Measurements from ENCODE around the gene MGAT4A.
"Not testable (repeated sequence)": the region's sequence is repeated elsewhere in the genome, so short reads cannot be mapped to it uniquely, and the experiment has no call there.

MGAT4A gene

DNA sequence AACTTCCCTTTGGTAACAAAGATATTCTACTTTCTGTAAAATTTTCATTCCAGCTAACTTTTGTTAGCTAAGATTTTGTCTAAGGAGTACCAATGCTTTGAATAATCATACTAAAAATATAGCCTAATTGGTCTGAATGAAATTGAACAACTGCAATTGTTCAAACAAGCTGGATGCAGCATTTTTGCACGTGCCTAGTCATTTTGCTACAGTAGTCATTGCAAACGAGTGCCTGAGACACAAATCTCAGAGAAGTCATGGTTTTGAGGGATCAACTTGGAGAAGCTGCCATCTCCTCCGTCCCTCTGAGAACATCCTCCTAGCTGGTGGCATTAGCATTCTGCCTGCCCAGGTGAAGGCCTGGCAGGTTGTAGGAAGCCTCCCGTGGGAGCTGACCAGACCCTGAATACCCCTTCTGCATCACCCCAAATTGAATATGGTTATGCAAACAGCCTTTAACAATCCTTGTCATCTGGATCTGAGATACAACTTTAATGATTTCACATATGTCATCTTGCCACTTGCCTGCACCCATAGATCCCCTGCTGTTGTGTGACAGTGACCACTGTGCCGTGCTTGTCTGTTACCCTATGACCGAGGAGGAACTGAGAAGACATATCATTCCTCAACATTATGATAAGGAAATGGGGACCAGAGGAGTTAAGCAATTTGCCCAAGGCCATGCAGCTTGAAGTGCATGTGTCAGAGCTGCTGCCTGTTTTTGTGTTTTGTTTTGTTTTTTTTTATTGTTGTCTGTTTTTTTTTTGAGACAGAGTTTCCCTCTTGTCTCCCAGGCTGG, 29.1 kb upstream of the MGAT4A start:
- DNase-seq (ENCODE audit: low read depth): no peak

DNA sequence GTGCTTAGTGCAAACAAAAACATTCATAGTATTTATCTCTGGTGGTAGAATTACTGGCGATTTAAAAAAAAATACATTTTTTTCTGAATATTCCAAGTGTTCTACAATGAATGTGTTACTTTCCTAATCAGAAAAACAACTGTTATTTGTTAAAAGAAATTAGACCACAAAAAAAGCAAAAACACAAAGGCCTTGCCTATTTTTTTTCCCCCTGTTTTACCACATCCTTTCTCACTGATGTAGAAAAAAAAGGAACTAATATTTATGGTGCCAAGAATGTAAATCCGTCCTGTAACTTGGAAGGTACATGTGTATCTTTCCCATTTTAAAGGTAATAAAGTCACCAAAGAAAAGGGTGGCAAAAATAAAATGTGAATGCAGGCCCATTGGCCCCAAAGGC, 28.4 kb upstream of the MGAT4A start:
- DNase-seq (ENCODE audit: low read depth): no peak

GRCh38 chr2:98757904-98758421, 27.0 kb upstream of the MGAT4A start:
- DNase-seq (ENCODE audit: low read depth): no peak

GRCh38 chr2:98753801-98754200, 22.9 kb upstream of the MGAT4A start:
- DNase-seq (ENCODE audit: low read depth): no peak

- DNase-seq (ENCODE audit: low read depth): not testable (repeated sequence)
These were observed 21.8 kb upstream of the MGAT4A start for GRCh38 chr2:98752711-98753110.

- DNase-seq (ENCODE audit: low read depth): no peak
These were observed 20.8 kb upstream of the MGAT4A start for GRCh38 chr2:98751748-98752147.

DNA sequence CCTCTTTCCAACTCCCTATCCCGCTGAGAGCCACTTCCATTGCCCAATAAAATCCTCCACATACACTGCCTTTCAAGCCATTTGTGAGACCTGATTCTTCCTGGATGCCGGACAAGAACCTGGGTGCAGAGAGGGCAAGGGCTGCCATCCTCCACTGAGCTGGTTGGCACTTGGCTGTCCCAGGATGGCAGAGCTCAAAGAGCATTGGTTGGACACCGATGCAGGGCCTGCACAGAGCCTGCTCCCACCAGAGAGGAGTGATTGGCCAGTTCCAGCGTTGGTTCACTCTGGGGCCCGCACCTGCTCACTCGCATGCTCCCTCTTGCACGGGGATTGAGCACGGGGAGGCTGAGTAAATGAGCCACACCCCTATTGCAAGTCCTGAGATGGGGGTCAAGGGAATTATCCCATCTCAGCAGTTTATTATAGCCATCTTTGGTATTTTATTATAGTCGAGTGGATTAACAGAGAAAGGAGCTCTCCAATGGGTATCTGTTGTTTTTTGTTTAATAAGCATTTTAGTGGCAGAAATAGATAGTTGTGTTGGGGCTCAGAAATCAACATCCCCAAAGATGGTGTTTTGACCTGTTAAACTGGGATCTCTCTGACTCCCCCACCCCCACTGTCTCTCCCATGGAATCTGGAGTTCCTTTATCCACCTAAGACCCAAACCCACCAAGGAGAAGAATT, 19.8 kb upstream of the MGAT4A start:
- no peak for DNase-seq (ENCODE audit: low read depth)

- no peak for DNase-seq (ENCODE audit: low read depth)
These were observed 18.1 kb upstream of the MGAT4A start for GRCh38 chr2:98749066-98749450.

GRCh38 chr2:98748292-98749065, 17.5 kb upstream of the MGAT4A start:
- DNase-seq (ENCODE audit: low read depth): no peak

DNA sequence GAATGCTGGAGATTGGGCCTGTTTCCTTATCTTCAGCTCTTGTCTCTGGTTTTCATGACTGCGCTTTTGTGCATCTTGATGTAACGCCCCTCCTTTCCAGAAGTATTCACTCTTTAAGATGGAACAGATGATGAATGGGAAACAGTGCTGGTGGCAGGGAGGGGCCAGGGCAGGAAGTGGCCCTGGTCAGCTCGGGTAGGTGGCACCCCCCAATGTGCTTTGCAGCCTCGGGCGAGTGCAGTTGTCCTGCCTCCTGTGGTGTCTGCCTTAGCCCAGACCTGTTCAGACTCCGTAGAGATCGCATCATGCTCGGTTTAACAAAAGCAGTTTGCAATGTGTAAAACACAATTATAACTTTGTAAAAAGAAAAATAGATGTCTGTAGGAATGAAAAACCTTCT, 17.0 kb upstream of the MGAT4A start:
- DNase-seq (ENCODE audit: low read depth): no peak

DNA sequence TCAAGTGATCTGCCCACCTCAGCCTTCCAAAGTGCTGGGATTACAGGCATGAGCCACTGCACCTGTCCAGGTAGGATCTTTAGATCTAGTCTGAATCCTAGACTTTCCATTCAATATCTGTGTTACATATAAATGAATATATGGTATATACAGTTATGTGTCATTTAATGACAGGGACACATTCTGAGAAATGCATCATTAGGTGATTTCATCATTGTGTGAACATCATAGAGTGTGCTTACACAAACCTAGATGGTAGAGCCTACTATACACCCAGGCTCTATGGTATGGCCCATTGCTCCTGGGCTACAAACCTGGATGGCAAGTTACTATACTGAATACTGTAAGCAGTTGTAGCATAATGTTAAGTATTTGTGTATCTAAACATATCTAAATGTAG, 15.5 kb upstream of the MGAT4A start:
- DNase-seq (ENCODE audit: low read depth): no peak

GRCh38 chr2:98744595-98744994, 13.7 kb upstream of the MGAT4A start:
- no peak for DNase-seq (ENCODE audit: low read depth)

DNA sequence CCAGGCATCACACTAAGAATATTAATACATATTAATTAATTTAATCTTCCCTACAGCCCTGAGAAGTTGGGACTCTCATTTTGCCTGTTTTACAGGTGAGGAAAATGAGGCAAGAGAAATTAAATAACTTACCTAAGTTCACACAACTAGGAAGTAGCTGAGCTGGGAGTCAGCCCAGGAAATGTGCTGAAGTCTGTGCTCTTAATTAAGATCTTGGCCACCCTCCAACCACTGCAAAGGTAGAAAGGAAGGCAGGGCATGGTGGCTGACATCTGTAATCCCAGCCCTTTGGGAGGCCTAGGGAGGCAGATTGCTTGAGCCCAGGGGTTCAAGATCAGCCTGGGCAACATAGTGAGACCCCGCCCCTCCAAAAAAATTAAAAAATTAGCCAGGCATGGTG, 12.9 kb upstream of the MGAT4A start:
- no peak for DNase-seq (ENCODE audit: low read depth)

DNA sequence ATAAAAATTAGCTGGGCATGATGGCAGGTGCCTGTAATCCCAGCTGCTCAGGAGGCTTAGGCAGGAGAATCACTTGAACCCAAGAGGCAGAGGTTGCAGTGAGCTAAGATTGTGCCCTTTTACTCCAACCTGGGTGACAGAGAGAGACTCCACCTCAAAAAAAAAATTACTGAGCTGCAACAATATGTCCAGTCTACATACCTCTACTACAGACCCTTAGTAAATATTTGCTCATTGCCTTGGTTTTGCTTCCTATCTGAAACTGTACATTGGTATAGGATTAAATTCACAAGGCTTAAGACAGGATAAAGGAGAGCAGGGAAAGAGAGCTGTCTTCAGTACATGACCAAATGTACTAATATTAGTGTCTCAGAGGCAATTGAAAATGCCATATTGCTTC, 8.1 kb upstream of the MGAT4A start:
- no peak for DNase-seq (ENCODE audit: low read depth)

- no peak for DNase-seq (ENCODE audit: low read depth)
These were observed 7.4 kb upstream of the MGAT4A start for GRCh38 chr2:98738304-98738703.

- DNase-seq (ENCODE audit: low read depth): no peak
These were observed 6.9 kb upstream of the MGAT4A start for GRCh38 chr2:98737848-98738247.

DNA sequence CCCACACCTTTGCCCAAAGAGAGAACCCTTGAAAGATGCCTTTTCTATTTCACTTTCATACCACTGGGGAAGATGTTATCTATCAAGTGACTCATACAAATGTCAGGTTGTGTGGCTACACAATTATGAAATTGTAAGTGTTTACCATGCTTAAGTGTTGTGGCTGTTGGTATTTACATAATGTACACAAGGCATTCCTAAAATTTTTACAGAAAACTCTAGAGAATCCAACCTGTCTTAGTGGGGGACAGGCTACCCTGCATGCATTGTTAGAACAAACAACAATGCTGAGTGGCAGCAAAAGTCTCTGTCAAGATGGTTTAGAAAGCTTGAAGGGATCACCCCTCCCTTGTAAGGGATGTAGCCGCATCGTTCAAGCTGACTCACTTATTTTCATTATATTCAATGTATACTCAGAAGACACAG, 5.5 kb upstream of the MGAT4A start:
- DNase-seq (ENCODE audit: low read depth): no peak

DNA sequence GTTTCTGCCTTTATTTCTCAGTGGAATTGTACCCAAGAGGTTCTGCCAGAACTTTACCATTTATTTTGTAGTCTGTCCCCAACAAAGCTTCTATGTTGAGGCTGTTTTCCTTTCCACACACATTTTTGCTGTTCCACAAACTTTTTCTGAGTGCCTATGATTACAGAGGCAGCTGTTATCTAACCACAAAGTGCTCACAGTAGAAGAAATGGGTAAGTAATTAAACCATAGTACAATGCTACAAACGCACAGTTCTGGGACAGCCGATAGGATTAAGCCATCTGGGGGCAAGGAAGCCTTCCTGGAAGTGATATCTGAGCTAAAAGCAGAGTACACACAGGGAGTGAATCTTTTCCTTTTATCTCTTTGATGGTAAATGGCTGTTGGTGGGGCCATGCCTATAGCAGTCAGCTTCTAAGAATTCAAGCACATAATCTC, 3.9 kb upstream of the MGAT4A start:
- DNase-seq (ENCODE audit: low read depth): no peak

GRCh38 chr2:98734162-98734561, 3.2 kb upstream of the MGAT4A start:
- DNase-seq (ENCODE audit: low read depth): no peak

GRCh38 chr2:98732430-98733051, 1.6 kb upstream of the MGAT4A start:
- DNase-seq (ENCODE audit: low read depth): no peak

DNA sequence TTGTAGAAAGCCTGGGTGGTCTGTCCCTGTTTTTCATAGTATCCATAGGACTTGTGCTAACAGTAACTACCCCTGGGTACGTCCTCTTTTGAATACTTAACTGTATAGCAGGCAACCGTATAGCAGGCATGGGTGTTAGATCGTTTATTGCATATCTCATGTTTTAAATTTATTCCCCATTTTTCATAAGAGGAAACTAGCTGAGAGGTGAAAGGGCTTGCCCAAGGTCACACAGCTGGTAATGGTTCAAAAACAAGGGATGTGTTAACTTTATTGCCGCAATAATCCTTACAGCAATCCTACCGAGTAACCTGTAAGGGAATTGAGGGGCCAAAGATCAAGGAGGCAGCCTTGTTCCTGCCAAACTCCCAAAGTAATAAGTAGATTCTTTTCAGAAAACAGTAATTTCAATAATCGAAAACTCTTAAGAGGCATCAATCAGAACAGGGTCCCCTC, 990 bp upstream of the MGAT4A start:
- no peak for DNase-seq (ENCODE audit: low read depth)

GRCh38 chr2:98730707-98731040, 258 bp downstream of the MGAT4A start:
- peak; percentile 18 for DNase-seq (ENCODE audit: low read depth)

Measured in stimulated activated CD8-positive, alpha-beta memory T cell treated with anti-CD3 and anti-CD28 coated beads, Interleukin-15, amount 100 ng/mL, for 1 hour (primary cell).